Measurements from ENCODE around the gene SCNN1A.

The SCNN1A gene

GRCh38 chr12:6399884-6400644 lies 24.7 kb upstream of the SCNN1A start:
- in situ Hi-C loops (cut with HindIII; ENCODE audit: low pct_ligation_motif_present, low sequenced_read_pairs) = no loop called here
- TF ChIP-seq, protein P1, sequence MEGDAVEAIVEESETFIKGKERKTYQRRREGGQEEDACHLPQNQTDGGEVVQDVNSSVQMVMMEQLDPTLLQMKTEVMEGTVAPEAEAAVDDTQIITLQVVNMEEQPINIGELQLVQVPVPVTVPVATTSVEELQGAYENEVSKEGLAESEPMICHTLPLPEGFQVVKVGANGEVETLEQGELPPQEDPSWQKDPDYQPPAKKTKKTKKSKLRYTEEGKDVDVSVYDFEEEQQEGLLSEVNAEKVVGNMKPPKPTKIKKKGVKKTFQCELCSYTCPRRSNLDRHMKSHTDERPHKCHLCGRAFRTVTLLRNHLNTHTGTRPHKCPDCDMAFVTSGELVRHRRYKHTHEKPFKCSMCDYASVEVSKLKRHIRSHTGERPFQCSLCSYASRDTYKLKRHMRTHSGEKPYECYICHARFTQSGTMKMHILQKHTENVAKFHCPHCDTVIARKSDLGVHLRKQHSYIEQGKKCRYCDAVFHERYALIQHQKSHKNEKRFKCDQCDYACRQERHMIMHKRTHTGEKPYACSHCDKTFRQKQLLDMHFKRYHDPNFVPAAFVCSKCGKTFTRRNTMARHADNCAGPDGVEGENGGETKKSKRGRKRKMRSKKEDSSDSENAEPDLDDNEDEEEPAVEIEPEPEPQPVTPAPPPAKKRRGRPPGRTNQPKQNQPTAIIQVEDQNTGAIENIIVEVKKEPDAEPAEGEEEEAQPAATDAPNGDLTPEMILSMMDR (IDR thresholded peaks at IDR 0.05; ENCODE audit: low read depth, low read length, missing control alignments) = no peak
- Histone ChIP-seq H3K27me3 (replicated peaks) (no peaks in the 10 kb centered on the region), H3K27ac (no peak overlapping the region), H3K4me3 (ENCODE audit: low read depth, low read length) (no peak overlapping the region), H3K36me3 (replicated peaks) (no peaks in the 10 kb centered on the region)
- no peak for DNase-seq

DNA sequence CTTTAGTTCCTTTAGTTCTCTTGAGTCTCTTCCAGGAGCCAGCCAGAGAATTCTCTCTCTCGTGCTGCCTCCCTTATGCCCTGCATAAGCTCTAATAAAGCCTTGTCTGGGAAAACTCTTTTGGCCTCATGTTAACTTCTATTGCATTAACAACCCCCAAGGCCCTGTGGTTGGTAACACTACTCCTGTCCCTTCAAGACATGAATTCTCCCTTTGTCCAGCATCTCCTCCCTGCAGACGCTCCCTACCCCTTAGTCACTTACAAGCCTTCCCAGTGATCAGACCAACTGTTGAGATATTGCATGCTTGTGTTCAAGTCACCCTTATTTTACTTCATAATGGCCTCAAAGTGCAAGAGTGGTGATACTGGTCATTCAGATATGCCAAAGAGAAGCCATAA lies 20.7 kb upstream of the SCNN1A start:
- H3K36me3 ChIP-seq (replicated peaks) = peaks cover 8% of the 10 kb centered on the region
- H3K27me3 ChIP-seq (replicated peaks) = no peaks in the 10 kb centered on the region
- TF ChIP-seq, protein P1 (IDR thresholded peaks at IDR 0.05; ENCODE audit: low read depth, low read length, missing control alignments) = no peak
- no peak overlapping the region for H3K27ac ChIP-seq
- no peak for DNase-seq
- in situ Hi-C loops (cut with HindIII; ENCODE audit: low pct_ligation_motif_present, low sequenced_read_pairs) = no loop called here
- no peak overlapping the region for H3K4me3 ChIP-seq (ENCODE audit: low read depth, low read length)

DNA sequence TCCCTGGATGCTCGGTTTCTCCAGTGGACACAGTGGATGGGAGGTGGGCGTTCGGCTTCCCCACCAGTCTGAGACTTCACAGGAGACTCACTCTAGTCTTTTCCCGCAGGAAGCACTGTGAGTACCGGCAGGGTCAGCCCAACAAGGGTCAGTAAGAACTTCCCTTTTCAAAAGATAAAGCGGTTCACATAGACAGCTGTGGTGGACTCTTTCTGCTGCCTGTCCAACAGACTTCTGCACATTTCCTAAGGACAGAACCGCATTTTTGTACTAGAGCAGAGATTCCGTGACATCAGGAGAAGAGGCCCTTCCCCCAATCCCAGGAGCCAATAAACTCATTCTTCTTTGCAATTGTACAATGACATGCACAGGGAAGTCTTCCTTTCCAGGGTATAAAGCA lies 19.0 kb upstream of the SCNN1A start:
- Histone ChIP-seq H3K27me3 (replicated peaks) (no peaks in the 10 kb centered on the region), H3K27ac (no peak overlapping the region), H3K4me3 (ENCODE audit: low read depth, low read length) (no peak overlapping the region), H3K36me3 (replicated peaks) (peaks cover 13% of the 10 kb centered on the region)
- DNase-seq = no peak
- in situ Hi-C loops (cut with HindIII; ENCODE audit: low pct_ligation_motif_present, low sequenced_read_pairs) = no loop called here
- TF ChIP-seq, protein P1 (IDR thresholded peaks at IDR 0.05; ENCODE audit: low read depth, low read length, missing control alignments) = no peak

DNA sequence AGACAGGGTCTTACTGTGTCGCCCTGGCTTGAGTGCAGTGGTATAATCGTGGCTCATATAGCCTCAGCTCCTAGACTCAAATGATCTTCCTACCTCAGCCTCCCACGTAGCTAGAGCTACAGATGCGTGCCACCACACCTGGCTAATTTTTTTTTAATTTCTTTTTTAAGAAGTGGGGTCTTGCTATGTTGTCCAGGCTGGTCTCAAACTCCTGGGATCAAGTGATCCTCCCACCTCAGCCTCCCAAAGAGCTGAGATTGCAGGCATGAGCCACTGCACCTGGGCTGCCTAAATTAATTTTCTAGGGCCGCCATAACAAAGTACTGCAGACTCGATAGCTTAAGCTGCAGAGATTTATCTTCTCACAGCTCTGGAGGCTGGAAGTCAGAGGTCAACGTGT lies 17.7 kb upstream of the SCNN1A start:
- in situ Hi-C loops (cut with HindIII; ENCODE audit: low pct_ligation_motif_present, low sequenced_read_pairs) = no loop called here
- Histone ChIP-seq H3K36me3 (replicated peaks) (peaks cover 24% of the 10 kb centered on the region), H3K27me3 (replicated peaks) (no peaks in the 10 kb centered on the region), H3K27ac (no peak overlapping the region), H3K4me3 (ENCODE audit: low read depth, low read length) (no peak overlapping the region)
- TF ChIP-seq, protein P1 (IDR thresholded peaks at IDR 0.05; ENCODE audit: low read depth, low read length, missing control alignments) = no peak
- DNase-seq = no peak

- H3K27me3 ChIP-seq (replicated peaks) = no peaks in the 10 kb centered on the region
- TF ChIP-seq, protein P1 (IDR thresholded peaks at IDR 0.05; ENCODE audit: low read depth, low read length, missing control alignments) = no peak
- H3K27ac ChIP-seq = no peak overlapping the region
- no peak overlapping the region for H3K4me3 ChIP-seq (ENCODE audit: low read depth, low read length)
- H3K36me3 ChIP-seq (replicated peaks) = peaks cover 24% of the 10 kb centered on the region
- in situ Hi-C loops (cut with HindIII; ENCODE audit: low pct_ligation_motif_present, low sequenced_read_pairs) = no loop called here
- no peak for DNase-seq
Measured at GRCh38 chr12:6392504-6392903, 17.1 kb upstream of the SCNN1A start.

DNA sequence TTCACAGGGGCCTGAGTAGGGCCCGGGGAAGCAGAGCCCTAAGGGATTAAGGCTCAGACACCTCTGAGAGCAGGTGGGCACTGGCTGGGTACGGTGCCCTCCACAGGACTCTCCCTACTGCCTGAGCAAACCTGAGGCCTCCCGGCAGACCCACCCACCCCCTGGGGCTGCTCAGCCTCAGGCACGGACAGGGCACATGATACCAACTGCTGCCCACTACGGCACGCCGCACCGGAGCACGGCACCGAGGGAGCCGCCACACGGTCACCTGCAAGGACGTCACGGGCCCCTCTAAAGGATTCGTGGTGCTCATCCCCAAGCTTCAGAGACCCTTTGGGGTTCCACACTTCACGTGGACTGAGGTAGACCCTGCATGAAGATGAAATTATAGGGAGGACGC lies 15.7 kb upstream of the SCNN1A start:
- Histone ChIP-seq H3K27ac (no peak overlapping the region), H3K4me3 (ENCODE audit: low read depth, low read length) (no peak overlapping the region), H3K27me3 (replicated peaks) (no peaks in the 10 kb centered on the region), H3K36me3 (replicated peaks) (peaks cover 32% of the 10 kb centered on the region)
- DNase-seq = no peak
- TF ChIP-seq, protein P1 (IDR thresholded peaks at IDR 0.05; ENCODE audit: low read depth, low read length, missing control alignments) = no peak
- in situ Hi-C loops (cut with HindIII; ENCODE audit: low pct_ligation_motif_present, low sequenced_read_pairs) = no loop called here

Measured in brain microvascular endothelial cell (primary cell).